Liver (tissue), 3 donors: ENCODE measurements around the gene PDE3A.

Experiments used
- EGR1 ChIP-seq, 2 donors: IDR thresholded peaks; 2 replicates each; pipeline ENCODE4 v1.6.1; 2016 to 2018; ENCODE audit warnings: antibody characterized with exemption in 2 of 2, low read depth in 2 of 2
- FOXA1 ChIP-seq: IDR thresholded peaks from 2 replicates; pipeline ENCODE4 v1.6.1; 2016; ENCODE audit warnings: antibody characterized with exemption
- GABPA ChIP-seq, 2 donors: IDR thresholded peaks in 1 of 2; conservative IDR thresholded peaks in 1 of 2; 2 replicates each; pipeline ENCODE4 v1.6.1; 2016; ENCODE audit warnings: antibody characterized with exemption in 2 of 2, mild to moderate bottlenecking in 1 of 2, moderate library complexity in 1 of 2
- JUND ChIP-seq, 2 donors: IDR thresholded peaks; 2 replicates each; pipeline ENCODE4 v1.6.1; 2016; ENCODE audit warnings: antibody characterized with exemption in 2 of 2
- MAX ChIP-seq: IDR thresholded peaks from 2 replicates; pipeline ENCODE4 v1.6.1; 2016; ENCODE audit warnings: antibody characterized with exemption
- RAD21 ChIP-seq, 2 donors: IDR thresholded peaks; 2 replicates each; pipeline ENCODE4 v1.6.1; 2016; ENCODE audit warnings: antibody characterized with exemption in 2 of 2, mild to moderate bottlenecking in 2 of 2
- SP1 ChIP-seq: IDR thresholded peaks from 2 replicates; pipeline ENCODE4 v1.6.1; 2018; ENCODE audit warnings: antibody characterized with exemption, mild to moderate bottlenecking
- TAF1 ChIP-seq: conservative IDR thresholded peaks from 2 replicates; pipeline ENCODE4 v1.6.1; 2016; ENCODE audit warnings: antibody characterized with exemption, mild to moderate bottlenecking
- YY1 ChIP-seq: IDR thresholded peaks from 2 replicates; pipeline ENCODE4 v1.6.1; 2016; ENCODE audit warnings: antibody characterized with exemption, mild to moderate bottlenecking
- TF ChIP-seq, protein P1 (sequence below): fragments of 150-350 bp; IDR thresholded peaks from 2 replicates; pipeline ENCODE4 v1.5.1; 2017; ENCODE audit warnings: improper control_type of control experiment, low read depth, low read length; ENCODE audit not compliant: missing input control
- TF ChIP-seq, protein P2 (sequence below): IDR thresholded peaks from 2 replicates; pipeline ENCODE4 v1.6.1; 2016; ENCODE audit warnings: antibody characterized with exemption
- TF ChIP-seq, protein P3 (sequence below): IDR thresholded peaks from 2 replicates; pipeline ENCODE4 v1.6.1; 2016; ENCODE audit warnings: antibody characterized with exemption, mild to moderate bottlenecking
- donor health status: healthy.
- donor health status: healthy.

DNA sequence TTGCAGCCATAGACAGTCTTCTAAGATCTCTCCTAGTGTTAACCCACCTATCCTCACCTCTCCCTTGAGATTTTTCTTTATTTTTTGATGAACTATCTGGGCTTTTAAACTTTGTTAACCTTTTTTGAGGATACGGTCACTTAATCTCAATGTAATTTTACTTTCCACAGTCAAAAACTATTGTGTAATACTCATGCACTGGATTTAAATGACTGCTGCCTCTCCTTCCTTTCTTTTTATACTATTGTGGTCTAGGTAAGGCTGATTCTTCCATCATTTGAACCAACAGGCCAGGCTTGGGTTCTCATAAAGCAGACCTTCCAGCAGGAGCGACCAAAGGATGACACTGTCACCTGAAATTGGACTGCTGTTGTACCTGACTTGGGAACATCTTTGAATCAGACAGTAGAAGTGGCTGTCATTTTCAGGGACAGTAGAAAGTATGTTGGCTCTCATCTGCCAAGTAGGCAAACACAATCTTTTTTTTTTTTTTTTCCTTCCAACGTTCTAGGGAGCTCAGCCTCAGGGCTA is 689 bp upstream of the PDE3A start:
- TF ChIP-seq, protein P1, sequence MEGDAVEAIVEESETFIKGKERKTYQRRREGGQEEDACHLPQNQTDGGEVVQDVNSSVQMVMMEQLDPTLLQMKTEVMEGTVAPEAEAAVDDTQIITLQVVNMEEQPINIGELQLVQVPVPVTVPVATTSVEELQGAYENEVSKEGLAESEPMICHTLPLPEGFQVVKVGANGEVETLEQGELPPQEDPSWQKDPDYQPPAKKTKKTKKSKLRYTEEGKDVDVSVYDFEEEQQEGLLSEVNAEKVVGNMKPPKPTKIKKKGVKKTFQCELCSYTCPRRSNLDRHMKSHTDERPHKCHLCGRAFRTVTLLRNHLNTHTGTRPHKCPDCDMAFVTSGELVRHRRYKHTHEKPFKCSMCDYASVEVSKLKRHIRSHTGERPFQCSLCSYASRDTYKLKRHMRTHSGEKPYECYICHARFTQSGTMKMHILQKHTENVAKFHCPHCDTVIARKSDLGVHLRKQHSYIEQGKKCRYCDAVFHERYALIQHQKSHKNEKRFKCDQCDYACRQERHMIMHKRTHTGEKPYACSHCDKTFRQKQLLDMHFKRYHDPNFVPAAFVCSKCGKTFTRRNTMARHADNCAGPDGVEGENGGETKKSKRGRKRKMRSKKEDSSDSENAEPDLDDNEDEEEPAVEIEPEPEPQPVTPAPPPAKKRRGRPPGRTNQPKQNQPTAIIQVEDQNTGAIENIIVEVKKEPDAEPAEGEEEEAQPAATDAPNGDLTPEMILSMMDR = no peak
- TF ChIP-seq, protein P2, sequence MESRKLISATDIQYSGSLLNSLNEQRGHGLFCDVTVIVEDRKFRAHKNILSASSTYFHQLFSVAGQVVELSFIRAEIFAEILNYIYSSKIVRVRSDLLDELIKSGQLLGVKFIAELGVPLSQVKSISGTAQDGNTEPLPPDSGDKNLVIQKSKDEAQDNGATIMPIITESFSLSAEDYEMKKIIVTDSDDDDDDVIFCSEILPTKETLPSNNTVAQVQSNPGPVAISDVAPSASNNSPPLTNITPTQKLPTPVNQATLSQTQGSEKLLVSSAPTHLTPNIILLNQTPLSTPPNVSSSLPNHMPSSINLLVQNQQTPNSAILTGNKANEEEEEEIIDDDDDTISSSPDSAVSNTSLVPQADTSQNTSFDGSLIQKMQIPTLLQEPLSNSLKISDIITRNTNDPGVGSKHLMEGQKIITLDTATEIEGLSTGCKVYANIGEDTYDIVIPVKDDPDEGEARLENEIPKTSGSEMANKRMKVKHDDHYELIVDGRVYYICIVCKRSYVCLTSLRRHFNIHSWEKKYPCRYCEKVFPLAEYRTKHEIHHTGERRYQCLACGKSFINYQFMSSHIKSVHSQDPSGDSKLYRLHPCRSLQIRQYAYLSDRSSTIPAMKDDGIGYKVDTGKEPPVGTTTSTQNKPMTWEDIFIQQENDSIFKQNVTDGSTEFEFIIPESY = no peak
- TF ChIP-seq MAX = no peak
- TF ChIP-seq, protein P3, sequence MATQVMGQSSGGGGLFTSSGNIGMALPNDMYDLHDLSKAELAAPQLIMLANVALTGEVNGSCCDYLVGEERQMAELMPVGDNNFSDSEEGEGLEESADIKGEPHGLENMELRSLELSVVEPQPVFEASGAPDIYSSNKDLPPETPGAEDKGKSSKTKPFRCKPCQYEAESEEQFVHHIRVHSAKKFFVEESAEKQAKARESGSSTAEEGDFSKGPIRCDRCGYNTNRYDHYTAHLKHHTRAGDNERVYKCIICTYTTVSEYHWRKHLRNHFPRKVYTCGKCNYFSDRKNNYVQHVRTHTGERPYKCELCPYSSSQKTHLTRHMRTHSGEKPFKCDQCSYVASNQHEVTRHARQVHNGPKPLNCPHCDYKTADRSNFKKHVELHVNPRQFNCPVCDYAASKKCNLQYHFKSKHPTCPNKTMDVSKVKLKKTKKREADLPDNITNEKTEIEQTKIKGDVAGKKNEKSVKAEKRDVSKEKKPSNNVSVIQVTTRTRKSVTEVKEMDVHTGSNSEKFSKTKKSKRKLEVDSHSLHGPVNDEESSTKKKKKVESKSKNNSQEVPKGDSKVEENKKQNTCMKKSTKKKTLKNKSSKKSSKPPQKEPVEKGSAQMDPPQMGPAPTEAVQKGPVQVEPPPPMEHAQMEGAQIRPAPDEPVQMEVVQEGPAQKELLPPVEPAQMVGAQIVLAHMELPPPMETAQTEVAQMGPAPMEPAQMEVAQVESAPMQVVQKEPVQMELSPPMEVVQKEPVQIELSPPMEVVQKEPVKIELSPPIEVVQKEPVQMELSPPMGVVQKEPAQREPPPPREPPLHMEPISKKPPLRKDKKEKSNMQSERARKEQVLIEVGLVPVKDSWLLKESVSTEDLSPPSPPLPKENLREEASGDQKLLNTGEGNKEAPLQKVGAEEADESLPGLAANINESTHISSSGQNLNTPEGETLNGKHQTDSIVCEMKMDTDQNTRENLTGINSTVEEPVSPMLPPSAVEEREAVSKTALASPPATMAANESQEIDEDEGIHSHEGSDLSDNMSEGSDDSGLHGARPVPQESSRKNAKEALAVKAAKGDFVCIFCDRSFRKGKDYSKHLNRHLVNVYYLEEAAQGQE = no peak
- no peak for TF ChIP-seq EGR1 (IDR thresholded peaks at IDR 0.05; ENCODE audit: low read depth in 2 of 2)
- no peak for TF ChIP-seq RAD21 (IDR thresholded peaks at IDR 0.05)
- no peak for TF ChIP-seq FOXA1
- no peak for TF ChIP-seq GABPA (IDR thresholded peaks at IDR 0.05 in 1 of 2, conservative IDR thresholded peaks at IDR 0.05 in 1 of 2)
- no peak for TF ChIP-seq SP1
- TF ChIP-seq JUND (IDR thresholded peaks at IDR 0.05) = no peak
- no peak for TF ChIP-seq YY1
- TF ChIP-seq TAF1 = no peak
